Measurements from ENCODE around the gene GNAO1.
A peak's percentile ranks its signal among the peaks of the same experiment; 100 is the strongest.

GNAO1 gene

DNA sequence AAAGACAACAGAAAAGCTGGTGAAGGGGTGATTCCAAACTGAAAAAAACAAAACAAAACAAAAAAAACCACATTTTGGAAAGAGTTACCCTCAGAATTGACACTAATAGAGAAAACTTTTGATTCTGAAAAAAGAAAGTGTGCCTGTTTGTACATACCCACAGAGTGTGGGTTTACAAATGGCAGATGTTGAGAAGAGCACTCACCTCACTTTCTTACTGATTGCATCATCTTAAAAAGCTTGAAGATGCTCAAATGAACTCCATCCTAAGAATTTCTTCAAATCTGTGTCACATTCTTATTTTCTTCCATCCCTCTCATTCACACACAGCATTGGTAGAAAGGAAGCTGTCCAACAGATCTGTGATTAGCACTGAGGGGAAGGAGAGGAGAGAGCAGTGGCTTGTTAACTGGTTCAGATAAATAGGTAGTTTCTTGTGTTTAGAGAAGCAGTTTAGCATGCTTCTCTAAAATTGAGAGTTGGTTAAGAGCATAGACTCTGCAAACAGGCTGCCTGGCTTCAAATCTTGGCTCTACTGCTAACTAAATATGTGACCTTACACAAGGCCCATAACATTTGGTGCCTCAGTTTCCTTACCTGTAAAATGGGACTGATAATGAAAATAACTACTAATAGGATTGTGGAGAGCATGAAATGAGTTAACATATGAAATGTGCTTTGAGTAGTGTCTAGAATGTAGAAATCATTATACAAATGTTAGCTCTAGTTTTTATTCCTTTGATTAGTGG lies 6.9 kb downstream of the GNAO1 start:
- DNase-seq (ENCODE audit: low read depth, low spot score), result no peak

DNA sequence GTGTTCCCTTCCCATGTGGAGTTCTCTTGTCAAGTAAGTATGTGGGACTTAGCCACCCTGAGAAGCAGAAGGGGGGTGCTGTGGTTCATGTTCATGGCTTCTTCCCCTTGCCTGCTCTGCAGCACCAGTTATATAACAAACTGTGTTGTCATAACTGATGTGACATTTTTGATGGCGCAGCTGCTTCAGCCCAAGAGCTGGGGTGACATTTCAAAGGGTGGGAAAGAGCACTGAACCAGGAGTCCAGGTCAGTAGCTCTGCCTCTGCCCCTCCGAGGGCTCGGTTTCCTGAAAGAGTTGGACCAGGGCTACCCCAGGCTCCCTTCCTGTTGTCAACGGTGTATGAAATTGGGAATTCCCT lies 7.4 kb downstream of the GNAO1 start:
- DNase-seq (ENCODE audit: low read depth, low spot score), result no peak

- DNase-seq (ENCODE audit: low read depth, low spot score), result no peak
Observed at GRCh38 chr16:56199164-56199563, 7.9 kb downstream of the GNAO1 start.

DNA sequence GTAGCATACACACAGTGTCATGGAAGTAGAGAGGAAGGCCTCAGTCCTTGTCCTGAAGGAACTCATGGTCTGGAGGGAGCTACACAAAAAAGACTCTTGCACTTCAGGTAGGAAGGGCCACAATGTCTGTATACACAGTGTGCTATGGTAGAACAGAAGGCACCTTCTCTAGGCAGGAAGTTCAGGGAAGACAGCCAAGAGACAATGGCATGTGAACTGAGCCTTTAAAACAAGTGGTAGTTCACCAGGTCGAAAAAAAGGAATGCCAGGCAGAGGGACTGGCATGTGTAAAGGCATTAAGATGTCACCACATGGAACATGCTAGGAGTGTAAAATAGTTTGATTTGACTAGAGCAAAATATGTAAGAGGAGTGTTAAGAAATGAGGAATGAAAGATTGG lies 9.7 kb downstream of the GNAO1 start:
- no peak for DNase-seq (ENCODE audit: low read depth, low spot score)

DNA sequence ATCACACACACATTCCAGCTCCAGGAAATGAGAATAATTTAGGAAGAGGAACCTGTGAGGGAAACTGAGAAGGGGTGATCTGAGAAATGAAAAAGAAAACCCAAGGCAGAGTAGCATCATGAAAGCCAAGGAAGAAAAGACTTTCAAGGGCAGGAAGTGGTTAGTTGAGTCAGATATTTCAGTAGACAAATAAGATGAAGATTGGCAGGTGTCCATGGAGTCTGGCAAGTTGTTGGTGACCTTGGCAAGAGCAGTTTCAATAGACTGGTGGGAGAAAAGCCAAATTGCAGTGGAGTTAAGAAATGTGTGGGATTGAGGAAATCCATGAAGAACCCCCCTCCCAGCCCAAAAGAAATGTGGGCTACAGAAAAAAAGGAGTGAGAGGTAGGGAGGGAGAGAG lies 10.7 kb downstream of the GNAO1 start:
- DNase-seq (ENCODE audit: low read depth, low spot score), result peak; percentile 65

GRCh38 chr16:56203052-56203451 lies 11.8 kb downstream of the GNAO1 start:
- no peak for DNase-seq (ENCODE audit: low read depth, low spot score)

GRCh38 chr16:56204816-56205215 lies 13.5 kb downstream of the GNAO1 start:
- DNase-seq (ENCODE audit: low read depth, low spot score), result no peak

DNA sequence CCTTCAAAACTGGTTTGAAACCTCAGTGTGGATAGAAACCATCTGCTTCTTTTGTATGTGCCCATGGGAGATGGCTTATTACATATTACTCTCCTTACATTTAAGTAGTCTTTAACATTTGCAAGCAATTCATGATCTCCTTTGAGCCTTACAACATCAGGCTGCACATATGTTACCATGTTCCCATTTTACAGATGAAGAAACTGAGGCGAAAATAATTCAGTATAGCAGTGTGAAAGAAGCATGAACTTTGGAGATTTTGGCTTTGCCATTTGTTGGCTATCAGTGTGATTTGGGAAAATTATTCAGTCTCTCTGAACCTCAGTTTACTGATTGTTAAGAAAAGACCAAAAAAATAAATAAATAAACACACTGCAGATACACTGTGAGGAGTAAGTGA lies 15.7 kb downstream of the GNAO1 start:
- no peak for DNase-seq (ENCODE audit: low read depth, low spot score)

DNA sequence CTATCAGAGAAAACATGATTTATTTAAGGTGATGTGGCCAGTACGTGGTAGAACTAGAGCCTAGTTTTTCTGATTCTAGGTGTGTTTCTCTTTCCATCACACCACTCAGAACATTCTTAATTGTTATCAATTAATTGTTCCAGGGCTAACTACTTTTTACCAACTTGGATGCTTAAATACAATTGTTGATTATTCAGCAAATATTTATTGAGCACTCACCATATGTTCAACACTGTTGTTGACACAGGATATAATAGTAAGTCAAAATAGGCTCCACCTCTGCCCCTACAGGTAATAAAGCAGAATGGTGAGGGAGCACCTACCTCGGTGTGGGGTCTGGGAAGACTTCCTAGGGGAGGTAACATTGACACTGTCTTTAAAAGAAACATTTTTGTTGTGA lies 16.1 kb downstream of the GNAO1 start:
- DNase-seq (ENCODE audit: low read depth, low spot score), result no peak

DNA sequence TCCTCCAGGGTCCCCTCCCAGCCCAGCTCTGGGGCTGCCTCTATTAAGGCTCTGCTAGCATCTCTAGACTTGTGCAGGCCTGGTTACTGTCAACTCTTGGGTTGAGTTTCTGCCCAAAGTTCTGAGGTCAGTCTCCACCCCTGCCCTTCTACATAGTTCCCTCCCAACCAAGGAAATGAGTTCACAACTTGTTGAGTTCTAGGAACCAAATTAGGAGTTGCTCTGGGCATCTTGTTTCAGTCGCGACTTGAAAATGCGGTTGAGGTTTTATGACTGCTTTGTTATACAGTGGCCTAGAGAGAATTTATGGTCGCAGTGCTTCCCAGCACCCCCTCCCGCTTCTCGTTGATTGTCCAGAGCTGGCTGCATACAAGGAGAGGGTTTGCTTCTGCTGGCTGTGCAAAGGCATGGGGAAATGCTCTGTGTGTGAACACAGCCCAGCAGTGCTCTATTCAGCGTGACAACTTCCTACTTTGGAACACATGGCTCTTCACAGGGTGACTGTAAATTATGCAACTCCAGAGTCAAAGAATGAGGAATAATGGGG lies 20.2 kb downstream of the GNAO1 start:
- DNase-seq (ENCODE audit: low read depth, low spot score), result peak; percentile 28

- peak; percentile 11 for DNase-seq (ENCODE audit: low read depth, low spot score)
Observed at GRCh38 chr16:56212144-56212543, 20.9 kb downstream of the GNAO1 start.

DNA sequence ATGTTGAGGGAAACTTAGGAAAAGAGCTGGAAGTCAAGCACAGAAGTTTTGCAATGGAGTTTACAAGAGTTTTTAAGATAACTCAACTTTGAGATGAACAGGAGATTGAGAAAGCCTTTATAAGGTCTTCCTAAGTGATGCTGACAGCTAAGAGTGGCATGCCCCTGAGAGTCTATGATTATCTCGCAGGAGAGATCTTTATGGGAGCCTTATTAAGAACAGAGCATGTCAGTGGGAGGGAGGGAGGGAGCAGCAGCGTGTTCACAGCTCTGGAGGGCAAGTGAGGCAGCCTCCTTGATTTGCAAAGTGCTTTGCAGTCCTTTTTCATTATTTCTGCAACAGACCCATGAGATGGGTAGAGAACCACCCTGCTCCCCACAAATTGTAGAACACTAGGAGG lies 30.7 kb downstream of the GNAO1 start:
- no peak for DNase-seq (ENCODE audit: low read depth, low spot score)

DNA sequence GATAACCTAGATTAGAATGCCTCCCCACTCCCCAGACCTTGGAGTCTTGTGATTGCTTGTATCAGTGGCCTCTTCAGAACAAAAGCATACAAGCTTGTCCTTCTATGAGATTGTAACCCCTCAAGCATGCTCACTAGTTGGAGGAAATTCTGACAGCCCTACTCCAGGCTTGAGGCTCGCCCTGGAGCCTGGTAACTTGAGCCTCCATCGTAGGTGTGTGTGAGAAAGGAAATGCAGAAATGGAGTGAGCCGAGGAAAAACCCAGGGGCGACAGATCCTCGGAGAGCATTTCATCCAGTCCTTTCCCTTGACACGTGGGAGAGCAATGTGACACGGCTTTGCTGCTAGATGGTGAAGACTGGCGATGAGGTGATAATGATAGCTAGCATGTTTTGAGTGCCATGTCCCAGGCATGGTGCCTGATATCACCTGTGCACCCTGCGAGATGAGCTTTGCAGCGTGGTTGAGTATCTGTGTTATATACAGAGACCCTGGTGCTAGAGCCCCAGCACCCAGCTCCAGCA lies 31.2 kb downstream of the GNAO1 start:
- no peak for DNase-seq (ENCODE audit: low read depth, low spot score)

DNA sequence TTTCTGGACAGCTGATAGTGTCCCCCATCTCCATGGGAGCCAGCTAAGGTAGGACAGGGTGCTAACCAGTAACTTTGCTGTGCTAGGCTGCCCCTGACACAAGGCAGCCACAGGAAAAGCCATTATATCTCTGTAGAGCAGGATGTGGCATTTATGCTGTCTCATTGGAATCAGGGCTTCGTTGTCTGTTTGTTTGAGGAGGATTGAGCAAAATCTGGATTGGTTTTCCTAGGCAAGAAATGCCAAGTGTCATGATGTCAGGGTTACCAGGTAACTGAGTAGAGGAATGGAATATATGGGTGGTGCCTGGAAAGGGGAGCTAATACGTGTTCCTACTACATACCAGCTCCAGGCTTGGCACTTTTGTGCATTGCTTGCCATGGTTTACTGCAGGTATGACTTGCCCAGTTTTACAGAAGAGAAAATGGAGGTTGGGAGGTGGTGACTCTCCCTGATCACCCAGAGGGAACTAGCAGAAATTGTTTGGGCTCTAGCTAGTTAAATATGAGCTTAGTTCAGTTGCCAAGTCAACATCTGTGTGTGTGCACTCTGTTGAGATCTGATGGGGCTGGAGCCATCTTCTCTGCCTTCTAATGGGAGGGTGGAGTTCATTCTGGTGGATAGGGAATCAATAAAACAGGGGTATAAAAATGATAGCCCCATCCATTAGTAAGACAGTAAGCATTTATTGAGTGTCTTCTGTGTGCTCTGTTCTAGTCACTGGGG lies 33.9 kb downstream of the GNAO1 start:
- DNase-seq (ENCODE audit: low read depth, low spot score), result no peak

DNA sequence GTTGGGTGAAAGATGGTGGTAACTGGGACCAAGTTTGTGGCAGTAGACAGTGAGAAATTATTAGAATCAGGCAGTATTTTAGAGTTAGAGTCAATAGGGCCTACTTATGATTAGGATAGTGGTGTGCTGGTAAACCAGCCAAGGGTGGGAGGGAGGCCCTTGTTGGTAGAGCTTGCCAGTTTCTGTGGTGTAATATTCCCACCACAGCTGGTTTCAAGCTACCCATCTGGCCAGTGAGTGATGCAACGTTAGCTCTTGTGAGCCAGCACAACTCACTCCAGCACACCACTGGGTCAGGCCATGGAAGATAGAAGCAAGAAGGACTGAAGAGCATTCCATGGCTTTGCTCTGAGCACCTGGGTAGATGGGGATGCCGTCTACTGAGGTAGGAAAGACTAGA lies 34.9 kb downstream of the GNAO1 start:
- no peak for DNase-seq (ENCODE audit: low read depth, low spot score)

DNA sequence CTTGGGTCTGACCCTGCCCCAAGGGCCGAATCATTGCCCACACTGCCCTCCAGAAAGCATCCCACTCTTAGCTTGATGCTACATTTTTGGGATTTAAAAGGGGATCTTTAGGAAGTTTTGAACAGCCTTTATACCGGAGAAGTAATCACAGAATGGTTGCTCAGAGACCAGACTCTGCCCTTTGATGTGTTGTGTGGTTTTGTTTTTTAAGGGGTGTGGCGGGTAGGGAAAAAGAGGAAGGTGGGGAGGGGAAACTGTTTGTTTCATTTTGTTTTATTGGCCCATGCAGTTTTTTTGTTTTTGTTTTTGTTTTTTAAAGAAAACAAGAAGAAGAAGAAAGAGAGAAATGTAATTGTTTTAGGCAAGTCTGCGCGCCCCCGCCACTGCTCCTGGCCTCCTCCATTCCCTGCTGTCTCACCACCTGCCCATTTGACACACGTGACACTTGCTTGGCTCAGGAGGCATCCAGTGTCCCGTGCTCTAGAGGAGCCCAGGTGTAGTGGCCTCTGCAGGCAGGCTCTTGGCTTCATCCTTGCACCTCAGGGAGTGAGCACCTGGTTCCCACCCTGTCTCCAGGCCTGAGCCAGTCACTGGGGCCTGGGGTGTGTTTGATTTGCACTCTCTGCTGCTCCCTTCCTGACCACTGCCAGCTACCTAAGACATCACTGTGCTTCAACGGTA lies 35.7 kb downstream of the GNAO1 start:
- no peak for DNase-seq (ENCODE audit: low read depth, low spot score)

DNA sequence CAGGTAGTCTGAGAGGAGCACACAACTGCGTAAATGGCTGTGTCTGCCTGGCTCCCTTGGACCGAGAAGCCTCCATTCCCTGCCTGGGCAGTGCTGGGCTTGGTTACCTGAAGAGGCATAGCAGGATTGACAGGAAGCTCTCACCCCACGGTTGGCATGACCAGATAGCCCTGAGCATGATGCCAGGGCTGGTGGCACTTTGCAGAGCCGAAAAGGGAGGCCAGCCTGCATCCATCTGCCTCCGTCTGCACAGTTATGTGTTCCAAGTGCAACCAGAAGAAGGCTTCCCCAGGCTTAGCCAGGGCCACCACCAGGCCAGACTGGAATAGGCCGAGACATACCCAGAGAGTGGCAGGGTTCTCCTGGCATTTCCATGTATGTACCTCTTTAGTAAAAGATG lies 36.6 kb downstream of the GNAO1 start:
- DNase-seq (ENCODE audit: low read depth, low spot score), result no peak

DNA sequence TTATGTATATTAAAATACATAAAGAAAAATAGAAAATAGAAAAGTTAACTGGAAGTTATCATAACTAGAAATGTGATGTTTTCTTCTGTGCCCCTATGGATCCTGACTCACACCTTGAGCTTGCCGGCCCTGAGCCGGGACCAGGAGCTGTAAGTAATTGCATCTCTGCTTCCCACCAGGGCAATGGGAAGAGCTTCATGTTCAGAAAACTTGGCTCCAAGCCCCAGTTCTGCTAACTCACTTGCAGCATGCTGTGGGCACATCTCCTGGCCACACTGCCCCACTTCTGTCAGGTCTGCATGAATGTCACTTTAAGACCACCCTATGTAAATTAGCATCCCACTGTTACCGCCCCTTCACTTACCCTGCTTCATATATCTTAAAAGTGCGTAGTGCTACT lies 37.2 kb downstream of the GNAO1 start:
- DNase-seq (ENCODE audit: low read depth, low spot score), result no peak

DNA sequence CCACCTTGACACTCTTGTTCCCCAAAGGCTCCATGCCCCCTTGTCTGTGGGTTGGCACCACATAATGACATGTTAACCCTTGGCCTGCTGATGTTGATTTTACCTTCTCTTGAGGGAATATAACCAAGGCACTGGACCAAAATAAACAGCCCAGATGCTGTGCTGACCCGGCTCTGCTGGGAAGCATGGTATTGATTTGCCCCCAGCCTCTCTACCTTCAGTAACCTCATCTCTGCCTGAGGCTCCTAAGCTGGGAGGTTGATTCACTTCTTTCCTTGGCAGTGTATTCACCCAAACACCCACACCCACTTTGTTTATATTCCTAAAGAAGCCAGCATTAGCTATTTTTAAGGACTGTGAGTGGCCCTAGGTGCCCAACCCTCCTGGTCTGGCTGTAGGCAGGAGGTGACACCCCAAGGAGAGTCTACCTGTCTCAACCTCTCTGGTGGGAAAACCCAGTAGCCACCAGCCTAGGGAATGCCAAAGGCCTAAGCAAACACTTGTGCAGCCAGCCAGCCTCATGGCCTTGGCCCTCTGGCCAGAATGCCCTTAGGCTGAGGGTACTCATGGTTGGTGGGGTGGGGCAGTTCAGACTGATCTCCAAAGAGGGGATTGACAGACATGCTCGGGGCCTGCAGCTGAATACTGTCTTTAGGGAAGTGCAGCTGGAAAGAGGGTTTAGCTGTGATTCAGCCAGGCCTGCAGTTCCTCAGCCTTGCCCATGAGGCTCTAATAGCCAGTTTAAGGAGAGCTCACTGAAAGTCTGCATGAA lies 42.7 kb downstream of the GNAO1 start:
- no peak for DNase-seq (ENCODE audit: low read depth, low spot score)

GRCh38 chr16:56234737-56235136 lies 43.4 kb downstream of the GNAO1 start:
- DNase-seq (ENCODE audit: low read depth, low spot score), result no peak

DNA sequence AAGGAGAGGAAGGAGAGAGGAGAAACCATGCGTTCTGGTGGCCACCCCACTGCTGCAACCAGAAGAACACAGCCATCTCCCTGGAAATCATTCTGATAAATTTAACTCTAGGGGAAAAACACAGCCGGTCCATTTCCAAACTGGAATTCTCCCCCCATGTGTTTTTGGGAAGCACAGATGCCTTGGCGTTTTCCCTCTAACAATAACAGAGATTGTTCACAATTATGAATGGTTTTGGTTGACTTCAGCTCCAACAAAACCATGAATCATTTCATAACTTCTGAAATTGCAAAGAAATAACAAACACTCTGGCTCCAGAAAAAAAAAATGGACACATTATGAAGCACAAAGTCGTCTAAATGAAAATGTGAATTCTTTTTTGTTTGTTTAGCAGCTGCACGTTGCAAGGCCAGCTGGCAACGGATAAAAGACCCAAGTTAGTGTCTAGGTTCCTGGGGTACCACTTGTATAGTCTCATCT lies 46.2 kb downstream of the GNAO1 start:
- no peak for DNase-seq (ENCODE audit: low read depth, low spot score)
